Stimulated activated CD4-positive, alpha-beta T cell treated with anti-CD3 and anti-CD28 coated beads, Interleukin-4, amount 100 ng/mL, for 24 hours (primary cell): ENCODE data around the gene GPR21.

Source experiments
- DNase-seq: peaks from one replicate; pipeline ENCODE4 v3.0.0-alpha.2; 2020

GPR21 gene

DNA sequence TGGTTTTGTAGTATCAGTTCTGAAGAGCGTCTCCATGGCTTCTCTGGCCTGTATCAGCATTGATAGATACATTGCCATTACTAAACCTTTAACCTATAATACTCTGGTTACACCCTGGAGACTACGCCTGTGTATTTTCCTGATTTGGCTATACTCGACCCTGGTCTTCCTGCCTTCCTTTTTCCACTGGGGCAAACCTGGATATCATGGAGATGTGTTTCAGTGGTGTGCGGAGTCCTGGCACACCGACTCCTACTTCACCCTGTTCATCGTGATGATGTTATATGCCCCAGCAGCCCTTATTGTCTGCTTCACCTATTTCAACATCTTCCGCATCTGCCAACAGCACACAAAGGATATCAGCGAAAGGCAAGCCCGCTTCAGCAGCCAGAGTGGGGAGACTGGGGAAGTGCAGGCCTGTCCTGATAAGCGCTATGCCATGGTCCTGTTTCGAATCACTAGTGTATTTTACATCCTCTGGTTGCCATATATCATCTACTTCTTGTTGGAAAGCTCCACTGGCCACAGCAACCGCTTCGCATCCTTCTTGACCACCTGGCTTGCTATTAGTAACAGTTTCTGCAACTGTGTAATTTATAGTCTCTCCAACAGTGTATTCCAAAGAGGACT is 1.5 kb downstream of the GPR21 start:
- DNase-seq: no peak

DNA sequence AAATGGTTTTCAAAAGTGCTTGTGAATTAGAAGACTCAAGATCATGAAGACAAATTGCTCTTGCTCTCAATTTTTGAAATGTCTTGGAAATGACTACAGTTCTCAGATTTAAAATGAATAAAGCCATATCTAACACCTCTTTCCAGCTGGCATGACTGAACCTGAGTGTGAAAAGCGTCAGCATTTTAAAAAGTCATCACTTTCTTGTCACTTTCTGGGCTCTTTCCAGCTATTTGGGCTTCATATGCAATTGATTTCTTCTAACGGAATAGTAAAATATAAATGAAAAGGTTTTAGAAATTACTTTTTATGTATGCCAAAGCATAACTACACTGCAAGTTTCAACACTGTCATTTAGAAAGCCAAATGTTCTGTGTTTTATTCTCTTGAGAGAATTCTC is 2.3 kb downstream of the GPR21 start:
- DNase-seq: no peak

DNA sequence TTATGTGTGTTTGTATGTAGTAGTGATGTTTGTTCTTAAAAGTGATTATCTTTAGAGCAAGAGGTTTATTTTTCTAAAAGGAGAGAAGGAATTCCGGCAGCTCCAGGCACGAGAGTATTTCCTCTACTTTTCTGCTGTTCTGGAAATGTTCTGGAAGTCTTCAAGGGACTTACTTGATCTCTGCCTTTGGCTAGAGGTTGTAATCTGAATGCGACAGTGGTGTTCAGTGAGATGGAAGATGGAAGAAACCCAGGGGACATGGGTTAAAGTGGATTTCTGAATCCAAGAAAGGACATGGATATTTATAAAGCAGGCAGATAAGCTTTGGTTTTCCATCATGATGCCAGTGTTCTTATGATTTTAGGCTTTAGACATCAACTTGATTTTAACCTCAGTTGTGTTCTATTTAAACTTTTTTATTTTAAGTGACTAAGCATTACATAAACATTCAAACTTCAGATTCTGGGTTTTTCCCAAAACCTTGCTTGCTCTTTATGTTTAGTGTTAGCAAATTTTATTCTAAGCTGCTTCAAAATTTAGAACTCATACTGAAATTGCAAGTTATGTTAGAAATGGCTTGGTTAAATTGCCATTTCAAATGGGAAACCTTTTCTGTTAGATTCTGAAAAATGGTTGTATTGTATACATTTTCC is 3.6 kb downstream of the GPR21 start:
- DNase-seq: no peak

DNA sequence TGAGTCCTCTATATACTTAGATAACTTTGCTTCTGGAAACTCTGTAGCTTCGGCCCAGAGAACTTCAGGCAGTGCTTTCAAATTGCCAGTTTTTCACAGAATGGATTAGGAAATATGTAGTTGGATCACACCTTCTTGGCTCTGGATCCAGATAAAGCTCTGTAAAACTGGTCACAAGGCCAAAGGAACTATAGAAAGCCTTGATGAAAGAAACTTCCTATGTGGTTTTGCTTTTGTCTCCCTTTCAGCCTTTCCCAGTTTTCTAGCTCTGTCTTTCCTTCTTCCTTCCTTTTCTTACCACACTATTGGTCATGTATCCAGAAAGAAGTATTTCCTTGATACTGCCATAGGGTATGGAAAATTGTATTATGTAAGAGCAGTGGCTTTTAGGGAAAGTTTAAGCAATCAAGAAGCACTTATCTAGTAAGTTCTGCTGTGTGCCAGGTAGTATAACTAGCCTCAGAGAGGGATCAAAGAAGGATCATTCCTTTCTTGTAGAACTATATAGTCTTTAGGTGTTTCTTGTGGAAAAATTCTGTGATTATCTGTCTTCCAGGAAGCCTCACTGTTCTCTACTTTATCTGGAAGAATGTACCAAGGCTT is 6.3 kb downstream of the GPR21 start:
- no peak for DNase-seq

DNA sequence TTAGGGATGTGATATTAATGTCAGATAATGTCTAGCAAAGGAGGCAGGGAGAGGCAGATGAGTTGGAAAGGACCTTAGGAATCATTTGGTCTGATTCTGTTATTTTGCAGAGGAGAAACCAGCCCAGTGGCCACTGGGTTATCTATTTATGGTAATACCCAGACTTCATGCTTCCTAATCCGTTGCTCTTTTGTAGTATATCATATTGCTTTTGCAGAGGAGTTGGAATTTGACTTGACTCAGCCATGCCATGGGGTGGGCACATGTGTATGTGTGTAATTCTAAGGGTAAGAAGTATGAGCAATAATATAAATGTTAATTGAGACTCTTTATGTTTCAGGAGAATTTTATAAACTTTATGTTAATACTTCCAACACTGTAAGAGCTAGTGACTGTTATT is 7.3 kb downstream of the GPR21 start:
- no peak for DNase-seq

DNA sequence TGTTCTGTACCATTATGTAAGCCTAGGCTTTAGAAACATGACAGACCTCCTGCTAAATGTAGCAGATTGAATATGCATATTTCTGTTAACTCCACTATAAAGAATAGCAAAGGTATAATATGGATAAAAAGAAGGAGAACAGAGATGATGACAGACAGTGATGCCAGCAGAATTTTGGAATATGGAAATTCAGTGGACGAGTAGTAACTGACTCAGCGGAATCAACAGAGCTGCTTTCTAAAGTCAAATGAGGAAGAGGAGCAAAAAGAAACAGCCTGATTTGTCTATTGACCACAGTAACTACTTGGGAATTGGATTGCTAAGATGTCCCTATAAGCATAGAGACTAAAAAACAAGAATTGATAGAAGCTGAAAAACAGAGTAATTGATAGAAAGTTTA is 8.0 kb downstream of the GPR21 start:
- no peak for DNase-seq

DNA sequence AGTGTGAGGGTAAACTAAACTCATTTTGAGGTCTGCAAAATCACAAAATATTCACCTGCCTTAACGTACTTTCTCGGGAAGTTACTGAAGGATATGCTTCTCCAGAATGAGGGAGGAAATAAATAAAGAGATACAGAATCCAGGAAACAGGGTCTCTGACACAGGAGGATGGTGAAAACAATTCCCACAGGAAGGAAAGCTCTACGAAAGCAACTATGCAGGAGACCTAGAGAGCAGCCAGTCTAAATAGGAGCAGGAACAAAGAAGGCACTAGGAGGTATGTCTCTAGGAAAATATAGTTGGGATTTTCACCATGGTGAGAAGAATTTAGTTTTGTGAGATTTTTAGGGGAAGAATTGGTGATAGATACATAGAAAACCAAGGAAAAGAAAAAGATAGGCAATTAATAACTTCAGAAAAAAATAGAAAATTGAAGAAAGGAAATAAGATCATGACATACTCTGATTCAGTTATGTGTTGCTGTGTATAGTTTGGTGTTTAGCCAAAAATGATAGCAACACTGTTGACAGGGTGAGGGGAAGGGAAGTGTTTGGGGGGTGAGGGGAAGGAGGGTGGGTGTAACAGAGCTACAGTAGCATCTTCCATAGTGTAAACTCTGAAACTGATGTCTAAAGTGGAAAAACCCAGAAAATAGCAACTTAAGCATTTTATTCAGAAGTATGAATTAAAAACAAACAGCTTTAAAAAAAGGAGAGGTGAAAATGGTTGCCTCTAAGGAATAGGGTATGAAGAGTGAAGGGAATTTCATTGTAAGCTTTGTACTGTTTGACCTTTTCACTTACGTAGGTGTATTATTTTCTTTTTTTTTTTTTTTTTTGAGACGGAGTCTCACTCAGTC is 9.8 kb downstream of the GPR21 start:
- no peak for DNase-seq

DNA sequence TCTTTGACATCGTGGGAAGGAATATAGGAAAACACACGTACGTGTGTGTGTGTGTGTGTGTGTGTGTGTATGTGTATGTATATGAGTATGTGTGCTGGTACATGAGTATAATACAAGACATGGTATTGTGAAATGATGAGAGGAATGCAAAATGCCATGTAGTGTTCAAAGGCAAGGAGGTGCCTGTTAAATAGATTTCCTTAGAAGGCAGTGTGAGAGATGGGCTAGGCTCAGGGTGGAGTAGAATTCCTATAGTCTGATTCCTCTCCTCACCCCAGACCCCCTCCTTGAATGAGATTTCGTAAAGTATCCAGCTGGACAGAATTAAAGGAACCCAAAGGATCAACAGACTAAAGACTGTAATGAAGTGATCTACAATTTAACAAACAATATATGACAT is 11.1 kb downstream of the GPR21 start:
- no peak for DNase-seq

DNA sequence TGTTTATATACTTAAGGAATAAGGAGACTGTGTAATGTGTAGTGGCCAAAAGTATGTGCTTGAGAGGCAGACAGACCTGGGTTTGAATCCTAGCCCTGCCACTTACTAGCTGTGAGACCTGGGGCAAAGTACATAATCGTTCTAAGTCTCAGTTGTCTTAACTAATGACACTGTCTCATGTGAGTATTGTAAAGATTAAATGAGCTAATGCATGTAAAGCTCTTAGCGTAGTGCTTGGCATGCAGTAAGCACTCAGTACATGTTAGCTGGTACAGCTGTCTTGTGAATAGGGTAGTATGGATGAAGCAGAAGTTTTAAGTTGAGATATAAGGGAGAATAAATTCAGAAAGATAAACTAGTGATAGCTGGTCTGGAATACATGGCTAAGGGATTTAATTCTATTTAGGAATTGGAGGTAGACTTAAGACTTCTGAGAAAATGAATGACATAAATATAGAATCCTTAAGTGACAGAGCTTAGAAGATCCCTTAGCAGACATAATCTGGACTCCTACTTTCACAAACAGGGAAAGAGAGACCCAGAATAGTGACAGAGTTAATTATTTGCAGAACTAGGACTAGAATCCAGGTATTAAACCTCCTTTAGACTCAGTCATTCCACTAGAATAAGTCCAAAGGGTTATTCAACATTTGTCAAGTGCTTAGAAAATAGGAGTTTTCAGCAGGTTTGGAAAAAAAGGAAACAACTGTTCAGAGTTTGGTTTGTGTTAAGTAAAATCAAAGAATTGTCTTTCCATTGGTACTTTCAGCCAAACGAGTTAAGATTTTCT is 13.1 kb downstream of the GPR21 start:
- no peak for DNase-seq

DNA sequence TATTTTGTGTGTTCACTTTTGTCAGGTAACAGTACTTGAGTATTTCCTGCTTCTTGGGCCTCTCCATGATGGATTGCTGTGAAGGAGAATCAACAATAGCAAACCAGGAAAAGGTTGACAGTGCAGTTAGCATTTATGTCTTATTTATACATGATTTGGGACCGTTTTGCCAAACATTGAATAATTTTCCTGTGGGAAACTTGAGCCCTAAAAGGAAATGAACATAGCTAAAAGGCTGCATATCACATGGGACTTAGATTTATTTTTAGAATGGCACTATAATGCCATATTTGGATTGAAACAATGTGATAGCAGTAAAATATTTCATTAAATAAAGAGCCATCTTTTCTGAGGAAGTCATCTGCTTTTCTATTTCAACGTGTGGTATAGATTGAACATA is 15.3 kb downstream of the GPR21 start:
- DNase-seq: no peak

DNA sequence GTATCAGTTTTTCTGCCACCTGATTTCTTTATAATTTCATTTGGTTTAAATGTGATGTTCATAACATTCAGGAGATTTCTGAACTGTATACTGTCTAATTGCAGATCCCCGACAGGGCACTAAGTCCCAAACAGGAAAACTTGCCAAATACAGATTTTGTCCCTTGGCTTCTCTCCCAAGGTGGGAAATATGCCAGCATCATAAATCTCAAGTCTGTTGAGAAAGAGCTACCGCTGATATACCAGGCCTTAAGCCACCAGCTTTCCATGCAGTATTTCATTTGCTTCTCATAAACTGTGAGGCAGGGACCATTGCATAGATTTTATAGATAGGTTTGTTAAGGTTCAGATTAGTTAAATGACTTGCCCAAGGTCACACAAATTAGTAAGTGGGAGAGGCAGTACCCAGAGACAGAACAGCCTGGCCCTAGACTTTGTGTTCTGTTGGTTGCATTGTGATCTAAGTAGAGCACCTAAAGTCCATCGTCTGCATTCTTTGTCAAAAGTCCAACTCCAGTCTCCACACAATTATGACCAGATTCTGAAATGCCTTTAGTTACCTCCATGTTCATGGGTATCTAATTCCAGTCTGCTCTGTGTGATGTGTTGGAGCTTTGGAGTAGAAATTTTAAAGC is 16.2 kb downstream of the GPR21 start:
- DNase-seq: no peak

DNA sequence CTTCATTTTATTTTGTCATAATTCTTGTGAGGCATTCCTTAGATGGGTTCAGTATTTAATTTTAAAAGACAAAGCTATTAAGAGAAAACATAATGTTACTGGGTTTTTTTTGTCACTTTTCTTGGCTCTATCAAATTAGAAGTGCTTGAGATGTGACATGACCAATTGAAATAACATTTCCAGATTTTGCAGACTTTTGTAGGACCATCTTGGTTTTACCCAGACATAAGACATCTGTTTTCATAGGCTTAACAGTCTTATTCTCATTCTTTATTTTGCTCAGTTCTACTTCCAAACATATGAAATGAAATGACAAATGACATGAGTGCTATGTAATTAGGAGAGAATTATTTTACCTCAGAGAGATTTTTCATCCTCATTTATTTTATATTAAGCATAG is 19.6 kb downstream of the GPR21 start:
- DNase-seq: no peak

DNA sequence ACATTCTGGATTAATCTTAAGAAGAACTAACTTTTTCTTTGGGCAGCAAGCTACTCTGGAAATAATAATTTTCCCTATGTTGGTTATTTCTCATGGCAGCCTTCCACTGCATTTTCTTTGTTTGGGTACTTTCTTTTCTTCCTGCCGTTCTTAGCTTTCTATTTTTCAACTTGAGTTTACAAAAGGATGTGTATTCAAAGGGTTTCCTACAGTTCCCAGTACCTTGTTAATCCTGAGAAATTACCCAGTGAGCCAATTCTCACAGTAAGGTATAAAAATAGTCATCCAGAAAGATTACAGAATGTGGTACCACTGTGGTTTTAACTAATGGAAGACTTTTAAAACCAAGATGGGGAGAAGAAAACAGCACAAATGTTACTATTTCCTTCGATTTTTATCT is 20.2 kb downstream of the GPR21 start:
- no peak for DNase-seq

DNA sequence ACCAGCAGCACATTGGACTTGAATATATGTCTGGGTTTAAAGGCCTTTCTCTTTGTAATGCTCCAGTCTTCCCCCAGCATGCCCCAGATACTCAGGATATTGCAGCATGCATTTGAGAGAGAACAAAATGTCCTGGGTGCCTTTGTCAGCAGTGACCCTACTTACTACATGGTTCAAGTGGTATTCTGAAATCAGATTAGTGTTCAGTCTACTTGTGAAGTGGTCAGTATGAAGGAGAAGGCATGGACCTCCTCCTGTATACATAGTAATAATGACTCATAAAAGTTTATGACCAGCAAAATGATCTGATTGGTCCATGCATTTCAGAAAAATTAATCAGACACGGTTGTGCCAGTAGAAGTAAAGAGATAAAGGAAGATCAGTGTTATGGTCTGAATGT is 25.4 kb downstream of the GPR21 start:
- DNase-seq: no peak

DNA sequence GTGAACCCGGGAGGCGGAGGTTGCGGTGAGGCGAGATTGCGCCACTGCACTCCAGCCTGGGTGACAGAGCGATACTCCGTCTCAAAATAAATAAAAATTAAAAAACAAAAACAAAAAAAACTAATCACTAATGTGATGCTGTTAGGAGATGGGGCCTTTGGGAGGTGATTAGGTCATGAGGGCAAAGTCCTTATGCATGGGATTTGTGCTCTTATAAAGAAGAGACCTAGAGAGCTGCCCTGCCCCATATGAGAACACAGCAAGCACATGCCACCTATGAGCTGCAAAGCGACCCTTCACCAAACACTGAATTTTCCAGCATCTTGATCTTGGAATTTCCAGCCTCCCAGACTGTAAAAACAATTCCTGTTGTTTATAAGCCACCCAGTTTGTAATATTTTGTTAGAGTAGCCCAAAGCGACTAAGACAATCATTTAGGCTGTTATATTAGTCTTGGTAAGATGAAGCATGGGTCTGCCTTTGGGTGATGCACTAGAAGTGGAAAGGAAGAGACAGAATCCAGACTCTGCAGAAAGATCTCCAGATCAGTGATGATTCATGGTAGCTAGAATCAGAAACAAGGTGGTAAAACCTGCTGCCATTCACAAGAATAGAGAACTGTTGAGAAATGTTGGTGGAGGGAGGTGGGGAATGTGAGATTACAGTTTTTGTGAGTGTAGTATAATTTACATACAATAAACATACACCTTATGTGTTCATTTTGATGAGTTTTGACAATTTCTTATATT is 26.2 kb downstream of the GPR21 start:
- DNase-seq: no peak

DNA sequence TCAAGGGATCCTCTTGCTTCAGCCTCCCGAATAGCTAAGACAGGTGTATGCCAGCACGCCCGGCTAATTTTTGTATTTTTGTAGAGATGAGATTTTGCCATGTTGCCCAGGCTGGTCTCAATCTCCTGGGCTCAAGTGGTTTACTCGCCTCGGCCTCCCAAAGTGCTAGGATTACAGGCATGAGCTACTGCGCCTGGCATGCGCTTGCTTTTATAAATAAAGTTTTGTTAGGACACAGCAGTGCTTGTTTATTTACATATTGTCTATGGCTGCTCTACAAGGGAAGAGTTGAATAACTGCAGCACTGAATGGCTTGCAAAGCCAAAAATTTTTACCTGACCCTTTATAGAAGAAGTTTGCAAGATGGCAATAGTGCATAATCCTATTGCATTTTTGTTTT is 27.7 kb downstream of the GPR21 start:
- no peak for DNase-seq

DNA sequence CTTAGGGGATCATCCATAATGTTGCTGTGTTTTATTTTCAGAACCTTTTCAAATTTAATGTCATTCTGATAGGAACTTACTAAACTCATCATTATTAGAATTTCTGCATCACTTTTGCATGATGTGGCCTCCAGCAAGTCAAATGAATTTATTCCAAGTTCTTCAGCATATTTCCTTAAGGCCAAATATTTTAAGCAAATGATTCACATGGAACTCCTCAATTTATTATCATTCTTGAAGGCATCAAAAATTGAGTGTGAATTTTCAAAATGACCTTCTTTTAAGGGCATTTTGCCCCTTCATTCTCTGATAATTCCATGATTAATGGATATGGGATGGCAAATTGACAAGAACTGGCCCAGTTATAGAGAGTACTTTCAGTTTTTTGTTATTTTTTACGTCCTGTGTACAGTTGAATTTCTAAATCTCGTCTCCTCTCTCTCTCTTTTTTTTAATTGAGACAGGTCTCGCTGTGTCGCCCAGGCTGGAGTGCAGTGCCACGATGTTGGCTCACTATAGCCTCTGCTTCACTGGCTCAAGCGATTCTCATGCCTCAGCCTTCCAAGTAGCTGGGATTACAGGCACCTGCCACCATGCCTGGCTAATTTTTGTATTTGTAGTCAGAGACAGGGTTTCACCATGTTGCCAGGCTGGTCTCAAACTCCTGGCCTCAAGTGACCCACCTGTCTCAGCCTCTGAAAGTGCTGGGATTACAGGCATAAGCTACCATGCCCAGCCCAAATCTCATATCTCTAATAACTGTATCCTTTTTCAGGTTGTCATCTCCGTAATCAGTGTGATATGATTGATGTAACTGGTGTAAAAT is 29.1 kb downstream of the GPR21 start:
- DNase-seq: no peak

DNA sequence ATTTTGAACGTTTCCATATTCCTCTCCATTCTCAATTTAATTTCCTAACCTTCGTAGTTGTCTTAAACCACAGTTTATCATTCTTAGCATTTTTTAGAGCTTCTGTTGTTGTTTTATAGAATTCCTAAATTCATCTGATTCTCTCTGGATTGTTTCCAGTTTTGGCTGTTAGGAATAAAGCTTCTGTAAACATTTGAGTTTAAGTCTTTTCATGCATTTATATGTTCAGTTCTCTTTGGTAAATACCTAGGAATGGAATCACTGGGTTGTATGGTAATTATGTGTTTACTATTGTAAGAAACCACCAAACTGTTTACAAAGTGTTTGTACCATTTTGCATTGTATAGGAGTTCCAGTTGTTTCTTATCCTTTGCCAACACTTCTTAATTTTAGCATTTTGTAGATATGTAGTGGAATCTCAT is 29.7 kb downstream of the GPR21 start:
- DNase-seq: no peak

DNA sequence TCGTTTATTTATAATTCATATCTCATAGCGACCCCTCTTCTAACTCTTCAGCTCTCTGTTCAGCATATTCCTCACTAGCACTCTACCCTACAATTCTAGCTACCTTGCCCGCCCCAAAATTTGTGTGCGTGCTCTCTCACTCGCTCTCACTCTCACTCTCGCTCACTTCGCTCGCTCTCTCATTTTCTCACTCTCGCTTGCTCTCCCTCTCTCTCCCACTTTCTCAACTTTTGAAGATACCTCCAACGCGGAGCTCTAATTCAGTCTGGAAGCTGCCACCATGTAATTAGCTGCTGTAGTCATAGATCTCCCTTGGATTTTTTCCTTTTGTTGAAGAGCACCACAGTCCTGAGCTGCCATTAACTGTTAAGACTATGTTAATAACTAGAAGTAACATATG is 30.4 kb downstream of the GPR21 start:
- no peak for DNase-seq

DNA sequence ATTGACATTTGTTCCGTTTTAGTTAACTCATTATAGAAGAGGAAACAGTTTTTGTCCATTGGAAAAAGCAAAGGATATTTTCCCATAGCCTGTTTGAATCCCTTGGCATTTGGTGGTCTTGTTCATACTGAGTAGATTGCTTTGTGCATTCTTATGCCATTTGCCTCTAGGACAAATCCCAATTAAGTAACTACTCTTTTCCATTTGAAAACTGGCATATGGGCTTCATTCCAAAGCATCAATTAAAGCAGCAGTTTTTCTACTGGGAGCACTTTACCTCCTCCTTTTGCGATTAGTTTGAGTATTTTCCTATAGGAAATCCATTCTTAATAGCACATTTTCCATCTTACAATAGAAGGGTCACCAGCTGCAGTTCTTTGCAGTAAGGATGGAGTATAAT is 31.2 kb downstream of the GPR21 start:
- no peak for DNase-seq

DNA sequence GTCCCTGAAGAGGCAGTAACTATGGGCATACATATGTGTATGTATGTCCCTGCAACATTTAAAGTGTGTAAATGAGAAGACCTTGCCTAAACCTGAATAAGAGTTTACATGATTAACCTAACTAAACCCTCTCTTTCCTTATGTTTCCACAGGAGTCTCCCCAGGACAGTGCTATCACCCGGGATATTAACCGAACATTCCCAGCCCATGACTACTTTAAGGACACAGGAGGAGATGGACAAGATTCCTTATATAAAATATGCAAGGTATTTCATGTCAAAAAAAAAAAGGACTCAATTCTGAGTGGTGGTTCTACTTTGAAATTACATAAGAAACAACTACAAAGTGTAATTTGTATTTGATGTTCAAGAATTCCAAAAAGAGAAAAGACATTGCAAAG is 31.7 kb downstream of the GPR21 start:
- no peak for DNase-seq
